LNCaP clone FGC (cell line): Measurements from ENCODE around the gene RSRC1.

Experiments used
- DNase-seq: peaks from one replicate; pipeline ENCODE4 v3.0.0-alpha.2; 2011; ENCODE audit warnings: low read depth
- H3K4me3 ChIP-seq: 2 replicates; pipeline ENCODE4 v1.5.1; 2011; ENCODE audit warnings: mild to moderate bottlenecking, low read depth, low read length, control low read depth
- TF ChIP-seq, protein P1 (sequence below): IDR thresholded peaks from 2 replicates; pipeline ENCODE4 v1.5.1; 2012; ENCODE audit warnings: mild to moderate bottlenecking; ENCODE audit not compliant: control insufficient read depth, insufficient read depth; ENCODE audit errors: extremely low read depth

Gene RSRC1

DNA sequence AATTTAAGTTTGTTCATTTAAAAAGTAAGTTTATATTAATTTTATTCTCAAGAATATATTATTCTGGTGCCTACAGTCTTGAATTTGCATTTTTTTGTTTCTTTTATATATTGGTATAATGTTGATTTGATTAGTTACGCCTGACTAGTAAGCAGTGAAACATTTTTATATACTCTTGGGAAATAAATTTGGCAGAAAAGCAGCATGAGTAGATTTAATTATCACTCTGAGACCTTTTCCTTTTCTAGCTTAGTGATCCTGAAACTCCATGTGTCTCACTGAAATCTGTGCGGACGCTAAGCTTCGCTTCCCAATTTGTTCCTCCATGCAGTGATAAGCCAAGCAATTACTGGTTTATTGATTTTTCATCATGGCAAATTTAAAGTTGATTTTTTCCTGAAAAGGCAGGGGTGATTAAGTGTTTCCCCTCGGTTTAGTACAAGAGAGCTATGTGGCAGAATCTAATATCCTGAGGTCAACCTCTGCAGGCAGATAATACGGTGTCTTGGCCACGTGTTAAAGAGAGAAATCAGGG lies 373.9 kb downstream of the RSRC1 start:
- no peak for DNase-seq
- H3K4me3 ChIP-seq = no peak overlapping the region
- TF ChIP-seq, protein P1, sequence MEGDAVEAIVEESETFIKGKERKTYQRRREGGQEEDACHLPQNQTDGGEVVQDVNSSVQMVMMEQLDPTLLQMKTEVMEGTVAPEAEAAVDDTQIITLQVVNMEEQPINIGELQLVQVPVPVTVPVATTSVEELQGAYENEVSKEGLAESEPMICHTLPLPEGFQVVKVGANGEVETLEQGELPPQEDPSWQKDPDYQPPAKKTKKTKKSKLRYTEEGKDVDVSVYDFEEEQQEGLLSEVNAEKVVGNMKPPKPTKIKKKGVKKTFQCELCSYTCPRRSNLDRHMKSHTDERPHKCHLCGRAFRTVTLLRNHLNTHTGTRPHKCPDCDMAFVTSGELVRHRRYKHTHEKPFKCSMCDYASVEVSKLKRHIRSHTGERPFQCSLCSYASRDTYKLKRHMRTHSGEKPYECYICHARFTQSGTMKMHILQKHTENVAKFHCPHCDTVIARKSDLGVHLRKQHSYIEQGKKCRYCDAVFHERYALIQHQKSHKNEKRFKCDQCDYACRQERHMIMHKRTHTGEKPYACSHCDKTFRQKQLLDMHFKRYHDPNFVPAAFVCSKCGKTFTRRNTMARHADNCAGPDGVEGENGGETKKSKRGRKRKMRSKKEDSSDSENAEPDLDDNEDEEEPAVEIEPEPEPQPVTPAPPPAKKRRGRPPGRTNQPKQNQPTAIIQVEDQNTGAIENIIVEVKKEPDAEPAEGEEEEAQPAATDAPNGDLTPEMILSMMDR = no peak

DNA sequence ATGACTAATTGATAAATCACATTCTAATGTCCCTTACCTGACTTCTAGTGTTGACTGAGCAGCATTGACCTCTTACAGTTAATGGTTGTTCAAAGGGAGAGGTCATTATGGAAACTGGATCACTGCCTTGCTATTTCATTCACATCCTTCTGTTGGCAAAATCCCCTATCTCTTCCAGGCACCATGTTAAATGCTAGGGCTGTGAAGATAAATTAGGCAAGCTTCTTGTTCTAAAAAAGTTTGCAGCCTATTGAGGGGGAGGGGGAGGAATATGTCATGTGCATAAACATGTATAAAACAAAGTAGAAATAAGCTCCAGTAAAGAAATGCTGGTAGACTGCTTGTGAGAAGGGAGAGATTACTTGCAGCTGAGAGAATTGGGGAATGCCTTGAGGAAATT lies 376.3 kb downstream of the RSRC1 start:
- TF ChIP-seq, protein P1 = no peak
- DNase-seq = no peak

DNA sequence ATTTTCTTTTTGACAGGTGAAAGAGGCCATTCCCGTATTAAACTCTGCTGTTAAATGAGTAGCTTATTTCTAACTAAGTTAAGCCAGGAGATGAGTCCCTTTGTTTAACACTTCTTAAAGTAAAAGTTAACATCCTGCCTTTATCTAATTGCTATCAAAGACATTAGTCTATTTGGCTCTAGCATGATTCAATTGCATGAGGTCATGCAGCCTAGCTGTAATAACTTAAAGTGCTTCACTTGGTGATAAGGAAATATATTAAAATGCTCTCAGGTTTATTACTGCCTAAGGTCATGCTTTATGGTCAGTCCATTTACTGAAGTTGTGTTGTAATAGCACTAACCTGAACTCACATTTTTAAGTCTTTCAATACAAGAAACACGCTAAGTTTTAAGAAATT lies 378.8 kb downstream of the RSRC1 start:
- DNase-seq = peak; percentile 64
- H3K4me3 ChIP-seq = no peak overlapping the region
- TF ChIP-seq, protein P1 = no peak

More for the DNA sequence above, 376.3 kb downstream of the RSRC1 start:
- H3K4me3 ChIP-seq = no peak overlapping the region

DNA sequence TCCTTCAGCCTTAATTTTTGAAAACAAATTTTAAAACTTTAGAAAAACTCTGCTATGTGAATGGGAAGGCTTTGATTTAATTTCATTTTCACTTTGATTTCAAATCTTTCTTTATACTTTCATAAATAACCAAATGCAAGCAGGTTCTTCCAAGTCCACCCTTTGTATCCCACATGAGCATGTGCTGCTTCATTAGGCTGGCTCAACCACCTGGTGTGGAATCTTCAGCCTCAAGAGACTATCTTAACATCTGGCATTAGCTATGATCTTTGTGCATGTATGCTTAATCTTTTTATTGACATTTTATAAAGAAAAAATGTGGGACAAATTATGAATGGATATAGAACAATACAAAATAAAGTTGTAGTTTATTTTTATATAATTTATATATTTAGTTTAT lies 379.3 kb downstream of the RSRC1 start:
- no peak for DNase-seq
- TF ChIP-seq, protein P1 = no peak
- H3K4me3 ChIP-seq = no peak overlapping the region

DNA sequence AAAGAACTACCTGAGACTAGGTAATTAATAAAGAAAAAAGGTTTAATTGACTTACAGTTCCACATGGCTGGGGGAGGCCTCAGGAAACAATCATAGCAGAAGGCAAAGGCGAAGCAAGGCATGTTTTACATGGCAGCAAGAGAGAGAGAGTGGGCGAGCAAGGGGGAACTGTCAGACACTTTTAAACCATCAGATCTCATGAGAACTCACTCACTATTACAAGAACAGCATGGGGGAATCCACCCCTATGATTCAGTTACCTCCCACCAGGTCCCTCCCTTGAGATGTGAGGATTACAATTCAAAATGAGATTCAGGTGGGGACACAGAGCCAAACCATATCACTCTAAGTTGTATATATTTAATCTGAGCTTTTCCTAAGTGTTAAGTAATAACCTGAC lies 382.1 kb downstream of the RSRC1 start:
- TF ChIP-seq, protein P1 = no peak
- H3K4me3 ChIP-seq = no peak overlapping the region
- DNase-seq = no peak

DNA sequence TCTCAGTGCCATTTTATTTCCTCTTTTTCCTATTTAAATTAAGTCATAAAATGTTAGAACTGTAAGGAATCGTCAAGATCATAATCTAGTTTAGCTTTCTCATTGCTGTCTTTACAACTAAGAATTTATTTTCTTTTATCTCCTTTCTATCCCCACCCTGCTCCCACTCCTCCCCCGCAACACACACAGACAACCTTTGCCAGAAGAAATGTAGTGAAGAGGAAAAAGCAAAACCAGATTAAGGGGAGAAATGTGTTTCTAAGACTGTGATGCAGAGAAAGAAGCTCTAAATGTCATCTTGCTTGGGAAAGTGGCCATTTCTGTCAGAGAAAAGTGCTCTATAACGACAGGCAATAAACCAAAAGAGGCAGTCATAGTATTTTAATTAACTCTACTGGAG lies 382.8 kb downstream of the RSRC1 start:
- TF ChIP-seq, protein P1 = no peak
- H3K4me3 ChIP-seq = no peak overlapping the region
- DNase-seq = no peak

DNA sequence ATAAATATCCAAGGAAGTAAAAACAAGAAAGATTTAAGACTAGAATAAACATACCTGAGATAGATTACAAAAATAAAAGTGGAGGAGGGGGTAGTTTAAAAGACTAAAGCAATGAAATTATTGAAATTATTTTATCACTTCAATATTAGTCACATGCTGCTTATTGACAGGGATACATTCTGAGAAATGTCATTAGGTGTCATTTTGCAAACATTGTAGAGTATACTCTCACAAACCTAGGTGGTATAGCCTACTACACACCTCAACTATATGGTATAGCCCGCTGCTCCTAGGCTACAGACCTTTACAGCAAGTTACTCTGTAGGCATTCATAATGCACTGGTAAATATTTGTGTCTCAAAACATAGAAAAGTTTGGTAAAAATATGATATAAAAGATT lies 384.0 kb downstream of the RSRC1 start:
- DNase-seq = no peak
- no peak overlapping the region for H3K4me3 ChIP-seq
- TF ChIP-seq, protein P1 = no peak
